SK-N-SH treated with all-trans-retinoic acid at 6 μM for 48 hours (cell line): ENCODE data around the gene TWF2.

Source experiments
- ARNTL ChIP-seq: fragments of 450-650 bp; formaldehyde crosslinking; IDR thresholded peaks from 2 replicates; pipeline ENCODE4 v1.5.0; 2020; ENCODE audit warnings: low read depth, mild to moderate bottlenecking, moderate library complexity, borderline replicate concordance
- CREB5 ChIP-seq: fragments of 250-450 bp; sonication (Bioruptor Pico); IDR thresholded peaks from 2 replicates; pipeline ENCODE4 v1.5.1; 2020; ENCODE audit warnings: low read depth, mild to moderate bottlenecking, moderate library complexity
- RARB ChIP-seq: fragments of 250-450 bp; sonication (Bioruptor Pico); IDR thresholded peaks from 2 replicates; pipeline ENCODE4 v1.8.0; 2021; ENCODE audit warnings: mild to moderate bottlenecking, moderate library complexity
- ZFP30 ChIP-seq: fragments of 450-650 bp; formaldehyde crosslinking; IDR thresholded peaks from 2 replicates; pipeline ENCODE4 v1.5.0; 2022; ENCODE audit warnings: mild to moderate bottlenecking, moderate library complexity
- TF ChIP-seq, protein P1 (sequence below): fragments of 250-450 bp; sonication (Bioruptor Pico); IDR thresholded peaks from 2 replicates; pipeline ENCODE4 v1.8.0; 2020; ENCODE audit warnings: mild to moderate bottlenecking, moderate library complexity, borderline replicate concordance

DNA sequence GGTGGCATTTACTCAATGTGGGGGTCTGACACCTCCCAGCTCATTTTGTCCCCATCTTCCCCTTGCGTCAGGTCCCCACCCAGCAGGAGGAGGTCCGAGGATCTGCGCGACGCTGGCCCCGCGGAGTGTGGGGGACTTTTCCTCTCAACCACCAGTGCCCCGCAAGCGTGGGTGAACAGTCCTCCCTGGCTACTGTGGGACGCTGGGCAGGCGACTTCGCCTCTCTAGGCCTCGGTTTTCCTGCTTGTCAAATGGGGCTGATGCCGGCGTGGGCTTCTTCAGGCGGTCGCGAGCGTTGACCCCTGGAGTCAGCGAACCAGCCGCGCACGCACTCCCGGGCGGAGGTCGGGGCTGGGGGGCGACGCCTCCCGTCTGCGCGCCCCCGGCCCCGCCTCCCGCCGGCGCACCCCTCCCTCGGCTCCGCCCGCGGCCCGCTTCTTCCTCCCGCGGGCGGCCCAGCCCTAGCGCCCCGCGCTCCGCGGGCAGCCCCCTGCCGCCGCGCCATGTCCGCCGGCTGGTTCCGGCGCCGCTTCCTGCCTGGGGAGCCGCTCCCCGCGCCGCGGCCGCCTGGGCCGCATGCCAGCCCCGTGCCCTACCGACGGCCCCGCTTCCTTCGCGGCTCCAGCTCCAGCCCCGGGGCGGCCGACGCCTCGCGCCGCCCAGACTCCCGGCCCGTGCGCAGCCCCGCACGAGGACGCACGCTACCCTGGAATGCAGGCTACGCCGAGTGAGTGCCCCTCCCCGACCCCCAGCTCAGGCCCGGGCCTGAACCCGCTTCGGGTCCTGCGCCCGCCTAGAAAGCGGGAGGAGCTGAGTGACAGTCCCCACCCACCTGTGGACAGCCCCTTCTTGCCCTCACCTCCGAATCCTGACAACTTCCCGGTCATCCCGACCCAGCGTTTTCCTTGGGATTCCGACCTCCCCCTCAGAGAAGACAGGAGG lies 6.6 kb upstream of the TWF2 start, which contains the start of gene PPM1M:
- no peak for TF ChIP-seq CREB5 (CRISPR knock-in tag)
- TF ChIP-seq ARNTL (CRISPR knock-in tag) = no peak
- no peak for TF ChIP-seq RARB
- TF ChIP-seq, protein P1, sequence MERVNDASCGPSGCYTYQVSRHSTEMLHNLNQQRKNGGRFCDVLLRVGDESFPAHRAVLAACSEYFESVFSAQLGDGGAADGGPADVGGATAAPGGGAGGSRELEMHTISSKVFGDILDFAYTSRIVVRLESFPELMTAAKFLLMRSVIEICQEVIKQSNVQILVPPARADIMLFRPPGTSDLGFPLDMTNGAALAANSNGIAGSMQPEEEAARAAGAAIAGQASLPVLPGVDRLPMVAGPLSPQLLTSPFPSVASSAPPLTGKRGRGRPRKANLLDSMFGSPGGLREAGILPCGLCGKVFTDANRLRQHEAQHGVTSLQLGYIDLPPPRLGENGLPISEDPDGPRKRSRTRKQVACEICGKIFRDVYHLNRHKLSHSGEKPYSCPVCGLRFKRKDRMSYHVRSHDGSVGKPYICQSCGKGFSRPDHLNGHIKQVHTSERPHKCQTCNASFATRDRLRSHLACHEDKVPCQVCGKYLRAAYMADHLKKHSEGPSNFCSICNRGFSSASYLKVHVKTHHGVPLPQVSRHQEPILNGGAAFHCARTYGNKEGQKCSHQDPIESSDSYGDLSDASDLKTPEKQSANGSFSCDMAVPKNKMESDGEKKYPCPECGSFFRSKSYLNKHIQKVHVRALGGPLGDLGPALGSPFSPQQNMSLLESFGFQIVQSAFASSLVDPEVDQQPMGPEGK = no peak
- TF ChIP-seq ZFP30 (CRISPR knock-in tag) = no peak
